AG10803 (cell line): ENCODE measurements around the gene LRRN2.
A peak's percentile ranks its signal among the peaks of the same experiment; 100 is the strongest.

Experiments used
- DNase-seq: peaks from one replicate; pipeline ENCODE4 v3.0.0; 2010; ENCODE audit warnings: low read depth
- H3K4me3 ChIP-seq: 2 replicates; pipeline ENCODE4 v1.5.1; 2011; ENCODE audit warnings: mild to moderate bottlenecking, low read length, control low read depth
- TF ChIP-seq, protein P1 (sequence below): conservative IDR thresholded peaks from 2 replicates; pipeline ENCODE4 v1.5.1; 2011; ENCODE audit warnings: mild to moderate bottlenecking, low read length, control low read depth, inconsistent platforms

LRRN2 gene

GRCh38 chr1:204672069-204672468 lies 13.5 kb downstream of the LRRN2 start:
- H3K4me3 ChIP-seq, result no peak overlapping the region
- TF ChIP-seq, protein P1, sequence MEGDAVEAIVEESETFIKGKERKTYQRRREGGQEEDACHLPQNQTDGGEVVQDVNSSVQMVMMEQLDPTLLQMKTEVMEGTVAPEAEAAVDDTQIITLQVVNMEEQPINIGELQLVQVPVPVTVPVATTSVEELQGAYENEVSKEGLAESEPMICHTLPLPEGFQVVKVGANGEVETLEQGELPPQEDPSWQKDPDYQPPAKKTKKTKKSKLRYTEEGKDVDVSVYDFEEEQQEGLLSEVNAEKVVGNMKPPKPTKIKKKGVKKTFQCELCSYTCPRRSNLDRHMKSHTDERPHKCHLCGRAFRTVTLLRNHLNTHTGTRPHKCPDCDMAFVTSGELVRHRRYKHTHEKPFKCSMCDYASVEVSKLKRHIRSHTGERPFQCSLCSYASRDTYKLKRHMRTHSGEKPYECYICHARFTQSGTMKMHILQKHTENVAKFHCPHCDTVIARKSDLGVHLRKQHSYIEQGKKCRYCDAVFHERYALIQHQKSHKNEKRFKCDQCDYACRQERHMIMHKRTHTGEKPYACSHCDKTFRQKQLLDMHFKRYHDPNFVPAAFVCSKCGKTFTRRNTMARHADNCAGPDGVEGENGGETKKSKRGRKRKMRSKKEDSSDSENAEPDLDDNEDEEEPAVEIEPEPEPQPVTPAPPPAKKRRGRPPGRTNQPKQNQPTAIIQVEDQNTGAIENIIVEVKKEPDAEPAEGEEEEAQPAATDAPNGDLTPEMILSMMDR, result no peak
- DNase-seq, result no peak

GRCh38 chr1:204670152-204670927 lies 15.2 kb downstream of the LRRN2 start:
- DNase-seq, result peak; percentile 64
- TF ChIP-seq, protein P1, result no peak

GRCh38 chr1:204669579-204669978 lies 16.0 kb downstream of the LRRN2 start:
- no peak overlapping the region for H3K4me3 ChIP-seq
- TF ChIP-seq, protein P1, result no peak
- DNase-seq, result no peak

More at GRCh38 chr1:204670152-204670927, 15.2 kb downstream of the LRRN2 start:
- H3K4me3 ChIP-seq, result no peak overlapping the region

DNA sequence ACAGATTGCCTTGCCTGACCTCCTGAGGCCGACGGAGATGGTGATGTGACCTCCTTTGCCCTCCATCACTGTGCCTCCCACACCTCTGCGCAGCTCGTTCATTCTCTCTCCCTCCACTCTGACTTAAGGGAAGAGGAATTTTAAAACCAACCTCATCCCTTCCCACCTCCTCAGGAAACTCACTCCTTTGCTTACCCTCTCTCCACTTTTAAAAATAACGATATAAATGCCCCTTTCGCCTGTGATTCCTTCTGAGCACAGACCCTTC lies 21.2 kb downstream of the LRRN2 start:
- TF ChIP-seq, protein P1, result no peak

DNA sequence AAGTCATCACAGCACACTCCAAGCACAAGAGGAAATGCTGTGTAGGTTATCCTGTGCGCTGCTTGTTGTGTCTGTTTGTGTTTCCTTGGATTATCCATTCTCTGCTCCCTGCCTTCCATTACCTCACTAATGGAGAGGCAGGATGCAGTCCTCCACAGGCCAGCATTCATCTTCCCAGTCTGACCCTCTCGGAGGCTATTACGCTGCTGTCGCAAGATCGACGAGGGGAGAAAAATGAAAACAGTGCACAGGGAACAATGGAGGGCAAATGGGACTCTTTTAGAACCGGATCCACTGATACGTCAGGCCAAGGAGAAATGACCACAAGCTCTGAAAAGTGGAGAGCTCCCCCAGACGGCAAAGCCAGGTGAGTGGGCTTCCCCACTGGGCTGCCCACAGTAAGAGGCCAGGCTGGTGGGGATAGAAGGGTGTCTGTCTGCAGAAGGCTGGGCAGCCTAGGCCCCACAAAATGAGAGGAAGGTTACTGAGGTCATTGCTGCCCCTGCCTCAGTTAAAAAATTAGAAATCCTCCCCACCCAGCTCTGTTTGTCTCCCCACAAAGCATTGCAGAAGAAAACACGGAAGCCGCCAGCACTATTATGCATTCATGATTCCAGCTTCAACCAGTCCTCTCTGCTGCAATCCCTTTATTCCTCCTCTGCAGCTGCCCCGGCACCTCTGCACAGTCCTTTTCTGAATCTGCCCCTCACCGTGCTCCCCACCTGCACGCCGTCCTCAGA lies 21.7 kb downstream of the LRRN2 start:
- no peak overlapping the region for H3K4me3 ChIP-seq
- no peak for DNase-seq
- TF ChIP-seq, protein P1, result no peak

More for the DNA sequence above, 21.2 kb downstream of the LRRN2 start:
- DNase-seq, result no peak
- no peak overlapping the region for H3K4me3 ChIP-seq

- no peak for DNase-seq
- TF ChIP-seq, protein P1, result no peak
- no peak overlapping the region for H3K4me3 ChIP-seq
These were observed 23.0 kb downstream of the LRRN2 start for GRCh38 chr1:204662530-204662929.

DNA sequence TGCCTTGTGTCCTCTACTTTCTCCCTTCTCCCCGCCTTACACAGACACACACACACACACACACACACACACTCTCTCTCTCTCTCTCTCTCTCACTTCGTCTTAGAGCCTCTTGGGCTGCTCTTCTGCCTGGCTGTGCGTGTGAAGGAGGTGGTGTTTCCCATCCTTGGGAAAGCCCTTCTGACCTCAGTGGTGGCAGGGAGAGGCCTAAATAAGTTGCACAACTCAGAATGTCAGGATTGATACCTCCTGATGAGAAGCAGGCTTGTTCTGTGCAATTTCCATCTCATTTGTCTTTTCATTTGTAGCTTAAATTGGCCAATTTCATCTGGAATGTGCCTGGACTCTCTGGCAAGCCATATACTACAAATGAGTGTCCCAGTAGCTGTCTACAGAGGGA lies 25.0 kb downstream of the LRRN2 start:
- DNase-seq, result peak; percentile 70
- TF ChIP-seq, protein P1, result no peak

More for the DNA sequence above, 25.0 kb downstream of the LRRN2 start:
- no peak overlapping the region for H3K4me3 ChIP-seq
